Prostate gland (tissue), 2 donors: ENCODE measurements around the gene SMAD5. TPM values are rescaled to one million over a fixed set of nuclear protein-coding genes. Genes with fewer than 3 reads are reported as not detected.

Experiments
- DNase-seq: peaks from one replicate; pipeline ENCODE4 v3.0.0-alpha.2; 2019; ENCODE audit warnings: low spot score
- H3K27ac ChIP-seq, 2 donors: fragments of 200-600 bp; sonication (generic); 2 replicates each; pipeline ENCODE4 v1.5.1; 2017 to 2019
- H3K27me3 ChIP-seq: fragments of 200-600 bp; sonication (generic); replicated peaks from 2 replicates; pipeline ENCODE4 v1.5.1; 2019; ENCODE audit not compliant: insufficient read depth
- H3K36me3 ChIP-seq, 2 donors: fragments of 200-600 bp; sonication (generic); 1 replicate in 1 of 2; 2 replicates in 1 of 2; pipeline versions ENCODE4 v1.5.1 to v1.8.1; 2017 to 2019
- H3K4me1 ChIP-seq: fragments of 200-600 bp; sonication (generic); replicated peaks from 2 replicates; pipeline ENCODE4 v1.5.1; 2019
- H3K4me3 ChIP-seq, 2 donors: fragments of 200-600 bp; sonication (generic); 2 replicates each; pipeline ENCODE4 v1.5.1; 2017 to 2019
- H3K9me3 ChIP-seq: fragments of 200-600 bp; sonication (generic); 2 replicates; pipeline ENCODE4 v1.5.1; 2017
- CTCF ChIP-seq, 4 experiments: fragments of 200-600 bp in 2 of 4; fragments of 450-650 bp in 2 of 4; sonication (generic) in 2 of 4; IDR thresholded peaks; 1 replicate in 3 of 4; 2 replicates in 1 of 4; pipeline ENCODE4 v1.5.1; 2016 to 2019; ENCODE audit warnings: antibody characterized with exemption in 4 of 4, mild to moderate bottlenecking in 2 of 4, moderate library complexity in 2 of 4
- POLR2A ChIP-seq: fragments of 450-650 bp; IDR thresholded peaks from one replicate; pipeline ENCODE4 v1.6.1; 2016; ENCODE audit warnings: antibody characterized with exemption, mild to moderate bottlenecking
- POLR2AphosphoS5 ChIP-seq: sonication (generic); formaldehyde crosslinking; IDR thresholded peaks from one replicate; pipeline ENCODE4 v1.6.1; 2017; ENCODE audit warnings: antibody characterized with exemption
- WGBS: methylation state at CpG from one replicate; pipeline ENCODE4 v1.1.5; 2018; 5-methylcytosine and 5-hydroxymethylcytosine counted together
- intact Hi-C: fragments of 100-400 bp; cut with DNase I; formaldehyde crosslinking; loops from one replicate; pipeline ENCODE4 v1.14.2; 2022
- total RNA-seq, 2 donors: library from RNA; depleted of rRNA; stranded (reverse); fragments of >200 nt; gene quantifications; one replicate each; pipeline ENCODE4 v1.1.0, GENCODE V29; 2016

SMAD5 gene
- total RNA-seq, 2 donors from 2014 or later = 34.2 to 37.3 TPM

- peak; percentile 26 for DNase-seq
- no peaks in the 10 kb centered on the region for H3K36me3 ChIP-seq
- no peaks in the 10 kb centered on the region for H3K9me3 ChIP-seq
- no peaks in the 10 kb centered on the region for H3K27me3 ChIP-seq
- TF ChIP-seq POLR2AphosphoS5 (peak; percentile 60), CTCF (IDR thresholded peaks at IDR 0.05) (peak; percentile 71 to 89 (median 80)), POLR2A (no peak)
- H3K27ac ChIP-seq = no peak overlapping the region
- intact Hi-C loops = loop anchor here (5.0 to 10.0 kb wide), 2 partner anchors 325 to 647 kb away; no protein-coding TSS in a partner anchor
- 50% methylated on average over 10 of the region's 10 CpGs for WGBS
- H3K4me3 ChIP-seq = no peak overlapping the region
- no peaks in the 10 kb centered on the region for H3K4me1 ChIP-seq
Measured at GRCh38 chr5:136212252-136212721, 79.6 kb downstream of the SMAD5 start.

GRCh38 chr5:136213919-136214493 is 81.4 kb downstream of the SMAD5 start:
- Histone ChIP-seq H3K4me3 (no peak overlapping the region), H3K9me3 (no peaks in the 10 kb centered on the region), H3K27me3 (no peaks in the 10 kb centered on the region), H3K27ac (no peak overlapping the region), H3K36me3 (no peaks in the 10 kb centered on the region), H3K4me1 (no peaks in the 10 kb centered on the region)
- intact Hi-C loops = loop anchor here (5.0 to 10.0 kb wide), 2 partner anchors 327 to 649 kb away; no protein-coding TSS in a partner anchor
- no peak for DNase-seq
- TF ChIP-seq POLR2AphosphoS5 (no peak), CTCF (IDR thresholded peaks at IDR 0.05) (no peak), POLR2A (no peak)
- WGBS = 70% methylated on average over 9 of the region's 9 CpGs

- intact Hi-C loops = loop anchor here (10.0 kb wide), 1 partner anchor 651 kb away; no protein-coding TSS in a partner anchor
- Histone ChIP-seq H3K27me3 (no peaks in the 10 kb centered on the region), H3K27ac (no peak overlapping the region), H3K36me3 (no peaks in the 10 kb centered on the region), H3K4me1 (no peaks in the 10 kb centered on the region), H3K4me3 (no peak overlapping the region), H3K9me3 (no peaks in the 10 kb centered on the region)
- no peak for DNase-seq
- WGBS = 79% methylated on average over 4 of the region's 4 CpGs
- TF ChIP-seq CTCF (IDR thresholded peaks at IDR 0.05) = no peak
- TF ChIP-seq POLR2AphosphoS5 = no peak
- no peak for TF ChIP-seq POLR2A
Measured at GRCh38 chr5:136215812-136216211, 83.2 kb downstream of the SMAD5 start.

- Histone ChIP-seq H3K4me3 (no peak overlapping the region), H3K36me3 (no peaks in the 10 kb centered on the region), H3K27me3 (no peaks in the 10 kb centered on the region), H3K9me3 (no peaks in the 10 kb centered on the region), H3K4me1 (no peaks in the 10 kb centered on the region), H3K27ac (no peak overlapping the region)
- no peak for TF ChIP-seq POLR2AphosphoS5
- TF ChIP-seq POLR2A = no peak
- no peak for TF ChIP-seq CTCF (IDR thresholded peaks at IDR 0.05)
- 79% methylated on average over 8 of the region's 8 CpGs for WGBS
- no peak for DNase-seq
- intact Hi-C loops = loop anchor here (10.0 kb wide), 1 partner anchor 651 kb away; no protein-coding TSS in a partner anchor
Measured at GRCh38 chr5:136216230-136216629, 83.6 kb downstream of the SMAD5 start.

- no peaks in the 10 kb centered on the region for H3K4me1 ChIP-seq
- no peak overlapping the region for H3K4me3 ChIP-seq
- no peak for DNase-seq
- H3K36me3 ChIP-seq = no peaks in the 10 kb centered on the region
- intact Hi-C loops = no loop called here
- no peak overlapping the region for H3K27ac ChIP-seq
- no peaks in the 10 kb centered on the region for H3K27me3 ChIP-seq
- WGBS = 95% methylated on average over 4 of the region's 4 CpGs
- H3K9me3 ChIP-seq = no peaks in the 10 kb centered on the region
- TF ChIP-seq CTCF (IDR thresholded peaks at IDR 0.05) (no peak), POLR2AphosphoS5 (no peak), POLR2A (no peak)
Measured at GRCh38 chr5:136221340-136221739, 88.7 kb downstream of the SMAD5 start.
